ENCODE data around the gene ATF6. TPM values are rescaled to one million over a fixed set of nuclear protein-coding genes. Genes with fewer than 3 reads are reported as not detected.

Gene ATF6
- total and polyA plus RNA-seq, 2 of the 8 experiments (the other 6 are each of a cell fraction or from before 2014, with no cell fraction given): 4.6 to 10.0 TPM

DNA sequence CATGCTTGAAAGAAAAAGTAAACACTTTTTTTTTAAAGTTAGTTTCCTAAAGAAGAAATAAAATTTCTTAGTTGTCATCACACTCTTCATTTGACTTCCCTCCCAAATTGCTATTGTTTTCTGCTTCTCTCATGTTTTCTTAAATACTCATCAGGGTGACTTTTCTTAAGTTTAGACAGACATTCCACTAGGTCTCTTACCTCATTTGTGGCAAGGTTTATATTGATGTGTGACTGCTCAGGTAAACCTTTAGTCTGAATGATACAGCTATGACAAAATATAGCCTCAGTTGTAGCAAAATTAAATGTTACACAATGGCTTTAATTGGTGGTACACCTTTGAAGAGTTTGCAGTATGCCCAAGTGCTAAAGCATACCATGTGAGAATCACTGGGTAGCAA, 78.6 kb downstream of the ATF6 start:
- Histone ChIP-seq H4K8ac (ENCODE audit: extremely low read depth, insufficient read depth, low read length) (no peak overlapping the region), H3K4me2 (ENCODE audit: insufficient read depth in 1 of 2, low read depth in 2 of 2, low read length in 2 of 2) (no peak overlapping the region), H3K9me3 (ENCODE audit: insufficient read depth in 2 of 2, low read depth in 1 of 2, low read length in 1 of 2) (no peaks in the 10 kb centered on the region), H4K91ac (replicated peaks; ENCODE audit: insufficient read length, low read length) (no peak overlapping the region), H2BK12ac (ENCODE audit: low read depth, low read length) (no peak overlapping the region), H4K20me1 (replicated peaks in 1 of 2; ENCODE audit: control insufficient read depth in 1 of 2, insufficient read depth in 2 of 2, low read length in 2 of 2) (no peaks in the 10 kb centered on the region), H3K4ac (replicated peaks; ENCODE audit: insufficient read length, low read depth, low read length) (no peak overlapping the region), H3K79me2 (ENCODE audit: control insufficient read depth in 1 of 2, insufficient read depth in 2 of 2, low read length in 2 of 2) (no peaks in the 10 kb centered on the region), H4K5ac (ENCODE audit: insufficient read length, low read depth, low read length) (no peak overlapping the region), H2BK20ac (ENCODE audit: low read length) (no peak overlapping the region), H3K18ac (ENCODE audit: extremely low read depth, low read length) (no peak overlapping the region), H2AFZ (ENCODE audit: low read length) (no peak overlapping the region), H3K14ac (ENCODE audit: insufficient read length) (no peak overlapping the region), H3K4me1 (replicated peaks in 1 of 4; ENCODE audit: control insufficient read depth in 3 of 4, insufficient read depth in 4 of 4, low read length in 3 of 4) (no peaks in the 10 kb centered on the region), H3K23me2 (ENCODE audit: low read depth, low read length) (no peaks in the 10 kb centered on the region), H3K79me1 (ENCODE audit: low read depth, low read length) (no peaks in the 10 kb centered on the region), H3K27ac (ENCODE audit: low read depth, low read length) (no peak overlapping the region), H2AK5ac (ENCODE audit: low read depth, low read length) (no peak overlapping the region), H2BK5ac (ENCODE audit: low read depth, low read length) (no peak overlapping the region), H3K9ac (replicated peaks in 1 of 4; ENCODE audit: extremely low read depth in 1 of 4, low read depth in 3 of 4, low read length in 3 of 4) (no peak overlapping the region), H3K23ac (ENCODE audit: insufficient read length) (no peak overlapping the region), H3K27me3 (replicated peaks in 1 of 4; ENCODE audit: control insufficient read depth in 3 of 4, extremely low read depth in 1 of 4, insufficient read depth in 3 of 4, low read length in 3 of 4) (no peaks in the 10 kb centered on the region), H2BK120ac (replicated peaks; ENCODE audit: low read depth, low read length) (no peak overlapping the region), H3K56ac (replicated peaks; ENCODE audit: insufficient read length, low read depth, low read length) (no peak overlapping the region), H2BK15ac (ENCODE audit: low read length) (no peak overlapping the region), H3K36me3 (ENCODE audit: control insufficient read depth in 2 of 4, insufficient read depth in 4 of 4, low read length in 3 of 4) (no peaks in the 10 kb centered on the region), H3K4me3 (ENCODE audit: extremely low read depth in 1 of 4, insufficient read depth in 2 of 4, low read depth in 3 of 4, low read length in 4 of 4) (no peak overlapping the region)
- FAIRE-seq: no peak
- ChIA-PET CTCF (ENCODE audit: partially characterized antibody) (interaction anchor here (1.9 kb wide), 1 partner anchor 52 kb away, joined by 7 read pairs; no protein-coding TSS in a partner anchor), POLR2A (ENCODE audit: partially characterized antibody) (no interaction called here)
- TF ChIP-seq HDAC2 (IDR thresholded peaks at IDR 0.05; ENCODE audit: borderline replicate concordance in 1 of 2, low read depth in 2 of 2, low read length in 2 of 2): no peak
- TF ChIP-seq POU5F1 (IDR thresholded peaks at IDR 0.05; ENCODE audit: low read depth, low read length): no peak
- TF ChIP-seq SIX5 (IDR thresholded peaks at IDR 0.05; ENCODE audit: low read depth, low read length): no peak
- TF ChIP-seq CREB1 (IDR thresholded peaks at IDR 0.05): no peak
- no peak for TF ChIP-seq POLR2AphosphoS5 (IDR thresholded peaks at IDR 0.05; ENCODE audit: low read depth, low read length)
- TF ChIP-seq EGR1 (IDR thresholded peaks at IDR 0.05; ENCODE audit: borderline replicate concordance, low read depth, low read length): no peak
- TF ChIP-seq, protein P1, sequence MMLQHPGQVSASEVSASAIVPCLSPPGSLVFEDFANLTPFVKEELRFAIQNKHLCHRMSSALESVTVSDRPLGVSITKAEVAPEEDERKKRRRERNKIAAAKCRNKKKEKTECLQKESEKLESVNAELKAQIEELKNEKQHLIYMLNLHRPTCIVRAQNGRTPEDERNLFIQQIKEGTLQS (IDR thresholded peaks at IDR 0.05; ENCODE audit: insufficient read depth, low read depth, low read length): no peak
- TF ChIP-seq RFX5 (IDR thresholded peaks at IDR 0.05; ENCODE audit: borderline replicate concordance, low read depth, low read length): no peak
- no peak for TF ChIP-seq GTF2F1 (IDR thresholded peaks at IDR 0.05; ENCODE audit: borderline replicate concordance, low read depth, low read length)
- no peak for TF ChIP-seq CBX8 (IDR thresholded peaks at IDR 0.05; ENCODE audit: borderline replicate concordance, low read depth, low read length)
- TF ChIP-seq BACH1 (IDR thresholded peaks at IDR 0.05; ENCODE audit: low read length): no peak
- no peak for TF ChIP-seq CBX5 (IDR thresholded peaks at IDR 0.05; ENCODE audit: low read depth, low read length)
- TF ChIP-seq TAF1 (IDR thresholded peaks at IDR 0.05; ENCODE audit: low read depth, low read length): no peak
- DNase-seq (ENCODE audit: low read depth in 1 of 2, low spot score in 2 of 2): no peak

Measured in H1 (cell line).